Measurements from ENCODE around the gene SDC3. TPM values are rescaled to one million over a fixed set of nuclear protein-coding genes. Genes with fewer than 3 reads are reported as not detected.

Gene SDC3
- total RNA-seq, 4 donors from 2014 or later = 2.9 to 11.6 (median 5.1) TPM

- Histone ChIP-seq H3K9me3 (no peaks in the 10 kb centered on the region), H3K27ac (peak overlapping the region in 3 of 4 donors; percentile 80 to 88 (median 82)), H3K4me3 (no peak overlapping the region), H3K36me3 (no peaks in the 10 kb centered on the region), H3K4me1 (peaks cover 4 to 60% (median 13%) of the 10 kb centered on the region in 3 donors), H3K27me3 (no peaks in the 10 kb centered on the region)
- no peak for TF ChIP-seq POLR2A (IDR thresholded peaks at IDR 0.05)
- no peak for TF ChIP-seq CTCF (IDR thresholded peaks at IDR 0.05)
- 78 to 94% methylated on average over 5 of the region's 5 CpGs for WGBS, 2 donors
- no peak for DNase-seq
- intact Hi-C loops (cut with DNase I) = no loop called here
Measured at GRCh38 chr1:30889511-30889910, 19.0 kb downstream of the SDC3 start.

- no peaks in the 10 kb centered on the region for H3K27me3 ChIP-seq
Measured at GRCh38 chr1:30888975-30889374, 19.6 kb downstream of the SDC3 start.

GRCh38 chr1:30888391-30888790 lies 20.2 kb downstream of the SDC3 start:
- Histone ChIP-seq H3K4me3 (no peak overlapping the region), H3K4me1 (peaks cover 4 to 54% (median 13%) of the 10 kb centered on the region in 3 donors), H3K36me3 (no peaks in the 10 kb centered on the region), H3K9me3 (no peaks in the 10 kb centered on the region), H3K27me3 (no peaks in the 10 kb centered on the region), H3K27ac (peak overlapping the region; percentile 46 to 88 (median 81))
- intact Hi-C loops (cut with DNase I) = no loop called here
- no peak for DNase-seq
- TF ChIP-seq CTCF (IDR thresholded peaks at IDR 0.05) = no peak
- no peak for TF ChIP-seq POLR2A (IDR thresholded peaks at IDR 0.05)
- WGBS, 2 donors = 6% methylated on average over 3 of the region's 8 CpGs; no CpG with 5 or more reads in 1 of the 2 donors

More at GRCh38 chr1:30888975-30889374, 19.6 kb downstream of the SDC3 start:
- intact Hi-C loops (cut with DNase I) = no loop called here
- H3K36me3 ChIP-seq = no peaks in the 10 kb centered on the region
- no peak for DNase-seq
- WGBS, 2 donors = 67 to 74% methylated on average over 3 of the region's 3 CpGs
- H3K9me3 ChIP-seq = no peaks in the 10 kb centered on the region
- H3K4me1 ChIP-seq = peaks cover 4 to 60% (median 13%) of the 10 kb centered on the region in 3 donors
- TF ChIP-seq CTCF (IDR thresholded peaks at IDR 0.05) = no peak
- TF ChIP-seq POLR2A (IDR thresholded peaks at IDR 0.05) = no peak
- H3K4me3 ChIP-seq = no peak overlapping the region
- peak overlapping the region; percentile 46 to 88 (median 81) for H3K27ac ChIP-seq

- no peaks in the 10 kb centered on the region for H3K27me3 ChIP-seq
- peaks cover 4 to 52% (median 16%) of the 10 kb centered on the region in 3 donors for H3K4me1 ChIP-seq
- H3K9me3 ChIP-seq = no peaks in the 10 kb centered on the region
- no peaks in the 10 kb centered on the region for H3K36me3 ChIP-seq
- peak overlapping the region; percentile 27 to 88 (median 81) for H3K27ac ChIP-seq
- 46 to 78% methylated on average over 6 to 7 of the region's 10 CpGs for WGBS, 2 donors
- no peak overlapping the region for H3K4me3 ChIP-seq
- no peak for DNase-seq
- intact Hi-C loops (cut with DNase I) = no loop called here
- TF ChIP-seq POLR2A (IDR thresholded peaks at IDR 0.05) (no peak), CTCF (IDR thresholded peaks at IDR 0.05) (no peak)
Measured at GRCh38 chr1:30887485-30888315, 20.9 kb downstream of the SDC3 start.

GRCh38 chr1:30886710-30887428 lies 21.7 kb downstream of the SDC3 start:
- peak overlapping the region in 3 of 4 donors; percentile 80 to 88 (median 82) for H3K27ac ChIP-seq
- peaks cover 4 to 47% (median 12%) of the 10 kb centered on the region in 3 donors for H3K4me1 ChIP-seq
- intact Hi-C loops (cut with DNase I) = no loop called here
- H3K9me3 ChIP-seq = no peaks in the 10 kb centered on the region
- no peak overlapping the region for H3K4me3 ChIP-seq
- H3K36me3 ChIP-seq = no peaks in the 10 kb centered on the region
- WGBS, 2 donors = 86 to 94% methylated on average over 6 to 7 of the region's 12 CpGs
- no peak for TF ChIP-seq POLR2A (IDR thresholded peaks at IDR 0.05)
- TF ChIP-seq CTCF (IDR thresholded peaks at IDR 0.05) = no peak
- no peak for DNase-seq
- no peaks in the 10 kb centered on the region for H3K27me3 ChIP-seq
